Measurements from ENCODE around the gene SP1.
A peak's percentile ranks its signal among the peaks of the same experiment; 100 is the strongest.
"Not testable (repeated sequence)": the region's sequence is repeated elsewhere in the genome, so short reads cannot be mapped to it uniquely, and the experiment has no call there.

SP1 gene

GRCh38 chr12:53414756-53415417 is 34.9 kb downstream of the SP1 start:
- DNase-seq, result no peak

DNA sequence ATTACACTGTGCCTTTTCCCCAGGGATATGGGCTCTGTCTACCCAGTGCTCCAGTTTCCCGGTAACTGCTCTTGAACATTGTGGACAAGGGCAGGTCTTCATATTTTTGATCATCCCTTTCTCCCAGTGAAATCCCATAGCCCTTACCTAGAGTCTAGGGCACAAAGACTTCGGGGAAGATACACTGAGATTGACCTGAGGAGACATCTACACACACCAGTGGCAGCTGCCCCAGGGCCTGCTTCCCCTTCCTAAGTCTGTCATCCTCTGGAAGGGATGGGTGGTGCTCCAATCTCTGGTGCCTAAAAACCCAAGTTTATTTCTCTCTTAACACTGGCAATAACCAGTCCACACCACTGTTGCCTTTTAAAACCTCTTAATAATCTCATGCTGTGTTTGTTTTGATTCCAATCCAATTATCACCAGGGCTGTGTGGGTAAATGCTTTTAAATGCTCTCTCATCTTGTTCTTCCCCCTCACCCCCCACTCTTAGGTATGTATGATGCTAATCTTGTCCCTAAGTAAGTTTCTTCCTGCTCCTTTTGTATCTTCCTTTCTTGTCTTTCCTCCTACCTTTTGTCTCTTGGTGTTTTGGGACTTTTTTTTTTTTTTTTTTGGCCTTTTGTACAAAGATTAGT is 35.9 kb downstream of the SP1 start:
- not testable (repeated sequence) for DNase-seq

- peak; percentile 14 for DNase-seq
Measured at GRCh38 chr12:53417291-53417816, 37.4 kb downstream of the SP1 start.

DNA sequence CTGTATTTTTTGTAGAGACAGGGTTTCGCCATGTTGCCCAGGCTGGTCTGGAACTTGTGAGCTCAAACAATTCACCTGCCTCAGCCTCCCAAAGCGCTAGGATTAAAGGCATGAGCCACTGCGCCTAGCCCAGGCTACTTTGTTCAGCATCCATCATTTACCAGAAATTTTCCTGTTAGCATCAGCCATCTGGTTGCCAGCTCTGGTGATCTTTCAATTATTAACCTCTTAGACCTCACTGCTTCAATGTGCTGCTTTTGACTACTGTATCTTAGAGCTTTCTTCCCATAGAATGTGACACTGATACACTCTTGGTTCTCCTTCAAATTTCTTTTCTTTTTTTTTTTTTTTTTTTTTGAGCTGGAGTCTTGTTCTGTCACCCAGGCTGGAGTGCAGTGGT is 38.2 kb downstream of the SP1 start:
- DNase-seq, result no peak

DNA sequence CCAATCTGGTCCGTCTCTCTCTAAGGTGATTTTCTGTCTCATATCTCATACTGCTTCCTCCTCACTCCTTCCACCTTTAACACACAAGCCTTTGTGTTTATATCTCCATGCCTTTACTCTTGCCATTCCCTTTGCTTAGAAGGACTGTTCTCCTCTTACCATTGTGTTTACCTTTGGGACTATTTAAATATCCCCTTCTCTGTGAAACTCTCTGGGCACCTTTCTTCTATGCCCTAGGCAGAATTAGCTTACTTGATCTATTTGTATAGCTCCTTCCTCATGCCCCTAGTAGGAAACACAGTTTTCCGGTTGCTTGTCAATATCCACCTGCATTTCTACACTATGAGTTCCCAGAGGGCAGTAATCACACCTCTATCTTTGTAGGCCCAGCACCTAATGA is 39.8 kb downstream of the SP1 start:
- DNase-seq, result no peak

DNA sequence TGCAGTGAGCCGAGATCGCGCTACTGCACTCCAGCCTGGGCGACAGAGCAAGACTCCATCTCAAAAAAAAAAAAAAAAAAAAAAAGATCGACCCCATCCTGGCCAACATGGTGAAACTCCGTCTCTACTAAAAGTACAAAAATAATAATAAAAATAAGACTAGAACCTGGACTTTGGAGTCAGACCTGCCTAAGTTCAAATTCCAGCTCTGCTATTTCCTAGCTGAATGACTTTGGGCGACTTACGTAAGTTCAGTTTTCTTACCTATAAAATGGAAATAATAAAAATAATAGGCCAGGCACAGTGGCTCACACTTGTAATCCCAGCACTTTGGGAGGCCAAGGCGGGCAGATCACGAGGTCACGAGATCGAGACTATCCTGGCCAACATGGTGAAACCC is 42.3 kb downstream of the SP1 start:
- DNase-seq, result not testable (repeated sequence)

DNA sequence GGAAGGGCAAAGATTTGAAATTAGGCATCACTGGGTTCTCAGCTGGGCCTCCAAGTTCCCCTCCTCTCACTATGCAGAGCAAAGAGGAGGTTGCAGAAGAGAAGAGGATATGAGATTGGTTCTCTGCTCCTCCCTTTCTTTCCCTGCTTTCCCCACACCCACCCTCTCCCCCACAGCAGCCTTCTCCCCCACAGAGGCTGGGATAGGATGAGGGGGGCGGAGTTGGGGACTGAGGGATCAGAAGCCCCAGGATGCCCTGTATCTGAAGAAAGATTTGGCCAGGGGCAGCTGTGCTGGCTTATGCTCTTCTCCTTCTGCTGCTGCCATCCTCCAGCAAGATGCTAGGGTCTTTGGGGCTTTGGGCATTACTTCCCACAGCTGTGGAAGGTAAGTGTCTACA is 43.6 kb downstream of the SP1 start, which contains the start of gene AMHR2:
Gene AMHR2 (plus strand): TSS at position 259 of the 400 bp plus-strand sequence. CDS start 80 bp downstream, at position 339.
- no peak for DNase-seq

GRCh38 chr12:53424626-53425514 is 44.9 kb downstream of the SP1 start:
- no peak for DNase-seq

- no peak for DNase-seq
Measured at GRCh38 chr12:53425515-53426150, 45.7 kb downstream of the SP1 start.

- no peak for DNase-seq
Measured at GRCh38 chr12:53427905-53428594, 48.1 kb downstream of the SP1 start.

DNA sequence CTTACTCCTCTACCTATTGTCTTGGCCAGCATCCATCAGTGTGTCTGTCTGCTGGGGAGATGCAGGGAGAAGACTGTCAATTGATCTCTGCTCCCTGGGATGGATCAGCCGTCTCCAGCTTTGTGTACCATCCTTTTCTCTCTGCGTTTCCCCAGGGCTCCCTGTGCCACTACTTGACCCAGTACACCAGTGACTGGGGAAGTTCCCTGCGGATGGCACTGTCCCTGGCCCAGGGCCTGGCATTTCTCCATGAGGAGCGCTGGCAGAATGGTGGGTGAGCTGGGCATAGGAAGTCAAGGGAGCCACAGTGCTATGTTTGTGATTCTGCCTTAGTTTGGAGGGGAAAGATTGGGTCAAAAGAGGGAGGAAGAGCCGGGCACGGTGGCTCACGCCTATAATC is 48.8 kb downstream of the SP1 start:
- no peak for DNase-seq

- DNase-seq, result no peak
Measured at GRCh38 chr12:53430116-53430515, 50.1 kb downstream of the SP1 start.

- no peak for DNase-seq
Measured at GRCh38 chr12:53431187-53431586, 51.2 kb downstream of the SP1 start.

DNA sequence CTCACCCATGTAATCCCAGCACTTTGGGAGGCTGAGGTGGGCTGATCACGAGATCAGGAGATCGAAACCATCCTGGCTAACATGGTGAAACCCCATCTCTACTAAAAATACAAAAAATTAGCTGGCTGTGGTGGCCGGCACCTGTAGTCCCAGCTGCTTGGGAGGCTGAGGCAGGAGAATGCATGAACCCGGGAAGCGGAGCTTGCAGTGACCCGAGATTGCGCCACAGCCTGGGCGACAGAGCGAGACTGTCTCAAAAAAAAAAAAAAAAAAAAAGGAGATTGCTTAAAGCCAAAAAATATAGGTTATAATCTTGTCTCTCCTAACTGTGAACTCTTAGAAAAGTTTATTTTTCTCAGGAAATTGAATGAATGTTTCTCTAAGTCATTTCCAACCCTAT is 55.4 kb downstream of the SP1 start:
- DNase-seq, result not testable (repeated sequence)

DNA sequence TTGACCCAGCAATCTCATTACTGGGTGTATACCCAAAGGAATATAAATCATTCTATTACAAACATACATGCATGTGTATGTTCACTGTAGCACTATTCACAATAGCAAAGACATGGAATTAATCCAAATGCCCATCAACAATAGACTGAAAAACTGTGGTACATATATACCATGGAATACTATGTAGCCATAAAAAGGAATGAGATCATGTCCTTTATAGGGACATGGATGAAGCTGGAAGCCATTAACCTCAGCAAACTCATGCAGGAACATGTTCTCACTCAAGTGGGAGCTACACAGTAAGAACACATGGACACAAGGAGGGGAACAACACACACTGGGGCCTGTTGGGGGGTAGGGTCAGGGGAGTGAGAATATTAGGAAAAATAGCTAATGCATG is 59.6 kb downstream of the SP1 start:
- not testable (repeated sequence) for DNase-seq

- DNase-seq, result peak; percentile 96
Measured at GRCh38 chr12:53441040-53441833, 61.3 kb downstream of the SP1 start, which contains the start of gene PRR13. PRR13 (plus strand) TSS chr12:53441734; CDS start chr12:53442715, 981 bp downstream.

- DNase-seq, result no peak
Measured at GRCh38 chr12:53443955-53444354, 64.0 kb downstream of the SP1 start.

GRCh38 chr12:53444593-53445325 is 64.8 kb downstream of the SP1 start:
- not testable (repeated sequence) for DNase-seq

GRCh38 chr12:53450936-53451335 is 71.0 kb downstream of the SP1 start:
- no peak for DNase-seq

DNA sequence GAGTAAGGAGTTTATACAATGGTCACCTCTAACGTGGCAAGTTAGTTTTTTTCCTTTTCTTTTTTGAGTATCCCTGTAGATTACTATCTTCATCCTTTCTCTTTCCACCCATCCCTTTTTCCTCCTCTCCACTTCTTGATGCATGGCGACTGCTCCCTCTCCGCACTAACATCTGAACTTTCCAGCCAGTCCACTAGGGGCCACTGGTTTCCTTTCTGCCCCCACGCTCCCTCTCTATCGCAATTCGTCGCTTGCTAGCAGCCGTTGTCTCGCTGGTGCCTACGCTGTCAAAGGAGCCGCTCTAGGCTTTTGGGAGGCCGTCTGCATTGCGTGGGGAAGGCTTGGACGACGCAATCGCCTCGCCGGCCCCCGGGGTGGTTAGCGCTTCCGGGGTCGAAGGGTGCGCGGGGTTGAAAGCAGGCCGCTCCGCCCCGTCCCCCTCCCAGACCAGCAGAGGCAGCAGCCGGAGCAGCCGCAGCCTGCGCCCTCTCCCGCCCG is 71.7 kb downstream of the SP1 start, which contains the start of gene PCBP2:
Gene PCBP2 (plus strand): TSS at position 442 of the 498 bp plus-strand sequence. CDS start 2,699 bp downstream, outside the sequence.
- peak; percentile 99 for DNase-seq

Data from GDM1 (cell line).